Measurements from ENCODE around the gene SINHCAF. TPM values are rescaled to one million over a fixed set of nuclear protein-coding genes. Genes with fewer than 3 reads are reported as not detected.
A peak's percentile ranks its signal among the peaks of the same experiment; 100 is the strongest.

Gene SINHCAF
- total RNA-seq, 1 experiment from 2014 or later = 497 TPM

GRCh38 chr12:31363831-31364230 is 37.9 kb upstream of the SINHCAF start:
- no peak overlapping the region for H3K4me2 ChIP-seq (ENCODE audit: insufficient read depth, insufficient read length, low read length)
- Mint-ChIP-seq H3K36me3 (ENCODE audit: insufficient read depth in 1 of 3, low read depth in 3 of 3) (peaks cover 0 to 4% (median 0%) of the 10 kb centered on the region in 3 experiments; a peak in 1 of 7 replicates), H3K27ac (peak overlapping the region in 2 of 3 experiments; percentile 11 to 93; a peak in 4 of 7 replicates), H3K27me3 (ENCODE audit: low read depth) (no peaks in the 10 kb centered on the region), H3K4me1 (peaks cover 46 to 51% of the 10 kb centered on the region in 2 experiments), H3K4me3 (no peak overlapping the region), H3K9me3 (no peaks in the 10 kb centered on the region)
- no peaks in the 10 kb centered on the region for H3K27me3 ChIP-seq (ENCODE audit: insufficient read depth, low read length)
- H3K14ac ChIP-seq (ENCODE audit: insufficient read depth, low read length) = no peak overlapping the region
- DNase-seq = no peak
- no peaks in the 10 kb centered on the region for H3K79me2 ChIP-seq (ENCODE audit: insufficient read depth, low read length)
- H3K79me1 ChIP-seq (ENCODE audit: insufficient read depth, low read depth, low read length, poor library complexity, severe bottlenecking) = no peaks in the 10 kb centered on the region
- H3K56ac ChIP-seq (ENCODE audit: insufficient read length, low read depth, low read length) = no peak overlapping the region
- no peak overlapping the region for H2BK5ac ChIP-seq (ENCODE audit: insufficient read length, low read length)
- no peak overlapping the region for H4K91ac ChIP-seq (ENCODE audit: insufficient read length, low read depth, low read length)
- H4K20me1 ChIP-seq (ENCODE audit: control insufficient read depth, insufficient read depth, insufficient read length) = no peaks in the 10 kb centered on the region
- no peak overlapping the region for H4K8ac ChIP-seq (replicated peaks; ENCODE audit: insufficient read length, low read depth, low read length)
- H2BK20ac ChIP-seq (ENCODE audit: low read depth, low read length, poor library complexity, severe bottlenecking) = no peak overlapping the region
- no peak overlapping the region for H2BK120ac ChIP-seq (ENCODE audit: low read depth, low read length, poor library complexity, severe bottlenecking)
- H3K9ac ChIP-seq (ENCODE audit: extremely low read depth, insufficient read length, low read length) = no peak overlapping the region
- no peak for TF ChIP-seq CTCF (conservative IDR thresholded peaks at IDR 0.05)
- no peak overlapping the region for H3K27ac ChIP-seq (ENCODE audit: insufficient read length, low read depth, low read length)
- H3K9me3 ChIP-seq (ENCODE audit: control insufficient read depth, low read depth, low read length) = no peaks in the 10 kb centered on the region
- no peak overlapping the region for H3K23ac ChIP-seq (ENCODE audit: insufficient read length, low read depth, low read length)
- no peak overlapping the region for H2AFZ ChIP-seq (ENCODE audit: low read length)
- H3T11ph ChIP-seq (ENCODE audit: low read length) = no peak overlapping the region
- H2BK12ac ChIP-seq (ENCODE audit: insufficient read length, low read depth, low read length) = no peak overlapping the region
- H2BK15ac ChIP-seq (ENCODE audit: low read depth, low read length) = no peak overlapping the region
- WGBS (ENCODE audit: extremely low coverage, insufficient read length, low lambda C conversion rate) = no CpG with 5 or more reads among the region's 2 CpGs
- no peaks in the 10 kb centered on the region for H3K23me2 ChIP-seq (ENCODE audit: insufficient read length, low read depth, low read length, poor library complexity, severe bottlenecking)
- H3K18ac ChIP-seq (ENCODE audit: insufficient read length, low read depth, low read length) = no peak overlapping the region
- no peak overlapping the region; the same call in 1 of the 2 replicates for H3K4ac ChIP-seq (ENCODE audit: low read depth, low read length)
- no peak overlapping the region for H2AK5ac ChIP-seq (ENCODE audit: insufficient read length, low read length)
- no peak overlapping the region for H4K5ac ChIP-seq (ENCODE audit: insufficient read length, low read depth, low read length)
- H3K4me1 ChIP-seq (ENCODE audit: insufficient read depth, low read length) = peaks cover 10% of the 10 kb centered on the region; the same call in 1 of the 2 replicates

Data from H9 (cell line).